KG1 (cell line): Measurements from ENCODE around the gene CLMP.

ENCODE experiments used
- DNase-seq: peaks from one replicate; lab custom pipeline; 2025; lab: John Stamatoyannopoulos, UW

The CLMP gene

GRCh38 chr11:123188508-123189165, 6.4 kb downstream of the CLMP start:
- no peak for DNase-seq

- no peak for DNase-seq
Observed at GRCh38 chr11:123187665-123188507, 7.2 kb downstream of the CLMP start.

GRCh38 chr11:123187248-123187647, 7.8 kb downstream of the CLMP start:
- no peak for DNase-seq

GRCh38 chr11:123186286-123186685, 8.8 kb downstream of the CLMP start:
- DNase-seq = no peak

GRCh38 chr11:123185326-123185725, 9.7 kb downstream of the CLMP start:
- DNase-seq = no peak

- DNase-seq = no peak
Observed at GRCh38 chr11:123184531-123184930, 10.5 kb downstream of the CLMP start.

- DNase-seq = no peak
Observed at GRCh38 chr11:123183391-123184099, 11.5 kb downstream of the CLMP start.

- DNase-seq = no peak
Observed at GRCh38 chr11:123181767-123182500, 13.1 kb downstream of the CLMP start.

- no peak for DNase-seq
Observed at GRCh38 chr11:123181075-123181474, 14.0 kb downstream of the CLMP start.

- DNase-seq = no peak
Observed at GRCh38 chr11:123180574-123180973, 14.5 kb downstream of the CLMP start.

- DNase-seq = no peak
Observed at GRCh38 chr11:123180166-123180565, 14.9 kb downstream of the CLMP start.

GRCh38 chr11:123179586-123179985, 15.5 kb downstream of the CLMP start:
- no peak for DNase-seq

GRCh38 chr11:123178186-123178585, 16.9 kb downstream of the CLMP start:
- DNase-seq = no peak

GRCh38 chr11:123176785-123177184, 18.3 kb downstream of the CLMP start:
- DNase-seq = no peak

- no peak for DNase-seq
Observed at GRCh38 chr11:123174196-123175183, 20.6 kb downstream of the CLMP start.

GRCh38 chr11:123173856-123174186, 21.2 kb downstream of the CLMP start:
- no peak for DNase-seq

GRCh38 chr11:123173040-123173855, 21.8 kb downstream of the CLMP start:
- DNase-seq = no peak

- DNase-seq = no peak
Observed at GRCh38 chr11:123170929-123171328, 24.1 kb downstream of the CLMP start.

GRCh38 chr11:123169821-123170220, 25.2 kb downstream of the CLMP start:
- DNase-seq = no peak

- no peak for DNase-seq
Observed at GRCh38 chr11:123168955-123169484, 26.0 kb downstream of the CLMP start.
